GM18517 (cell line): ENCODE results near the gene EPHB1.

ENCODE experiments used
- ATAC-seq: cut with Tn5 transposase; IDR thresholded peaks from one replicate; pipeline ENCODE4 v1.9.1; 2021; ENCODE audit warnings: mild to moderate bottlenecking, moderate library complexity; ENCODE audit not compliant: unreplicated experiment

Gene EPHB1

DNA sequence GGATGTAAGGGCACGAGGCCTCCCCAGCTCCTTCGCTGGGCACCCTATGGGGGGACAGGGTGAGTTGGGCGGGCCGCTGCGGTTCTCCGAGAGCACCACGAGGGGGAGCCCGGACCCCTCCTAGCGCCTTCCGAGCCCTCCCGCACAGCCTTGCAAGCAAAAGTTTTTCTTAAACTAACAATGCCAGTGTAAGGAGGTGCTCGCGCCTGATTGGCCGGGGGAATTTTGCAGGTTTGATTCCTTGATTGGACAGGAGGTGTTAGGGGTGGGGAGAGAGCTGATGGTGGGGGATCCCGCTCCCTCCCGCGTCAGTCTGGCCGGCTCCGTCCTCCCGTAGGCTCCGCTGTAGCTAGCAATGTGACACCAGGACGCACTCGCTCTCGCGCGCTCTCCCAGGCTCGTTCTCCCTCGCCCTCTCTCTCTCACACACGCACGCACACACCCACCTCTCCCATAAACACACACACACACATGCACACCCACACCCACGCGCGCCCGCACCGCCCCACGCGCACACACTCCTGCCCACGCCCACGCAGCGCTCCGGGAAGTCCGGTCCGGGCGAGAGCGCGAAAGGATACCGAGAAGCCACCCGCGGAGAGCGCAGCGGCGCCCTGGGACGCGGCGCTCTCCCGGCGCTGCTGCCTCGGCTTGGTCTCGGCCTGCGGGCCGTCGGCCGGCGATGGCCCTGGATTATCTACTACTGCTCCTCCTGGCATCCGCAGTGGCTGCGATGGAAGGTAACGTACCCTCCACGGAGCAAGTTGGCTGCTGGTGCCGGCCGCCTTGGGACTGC lies at the start of gene EPHB1:
EPHB1 (plus strand) TSS at position 311 of the 796 bp plus-strand sequence.
- peak; percentile 87 for ATAC-seq

GRCh38 chr3:134748698-134749097 lies 46.4 kb upstream of the EPHB1 start:
- no peak for ATAC-seq

- ATAC-seq = no peak
These were observed 45.9 kb upstream of the EPHB1 start for GRCh38 chr3:134749174-134749573.

DNA sequence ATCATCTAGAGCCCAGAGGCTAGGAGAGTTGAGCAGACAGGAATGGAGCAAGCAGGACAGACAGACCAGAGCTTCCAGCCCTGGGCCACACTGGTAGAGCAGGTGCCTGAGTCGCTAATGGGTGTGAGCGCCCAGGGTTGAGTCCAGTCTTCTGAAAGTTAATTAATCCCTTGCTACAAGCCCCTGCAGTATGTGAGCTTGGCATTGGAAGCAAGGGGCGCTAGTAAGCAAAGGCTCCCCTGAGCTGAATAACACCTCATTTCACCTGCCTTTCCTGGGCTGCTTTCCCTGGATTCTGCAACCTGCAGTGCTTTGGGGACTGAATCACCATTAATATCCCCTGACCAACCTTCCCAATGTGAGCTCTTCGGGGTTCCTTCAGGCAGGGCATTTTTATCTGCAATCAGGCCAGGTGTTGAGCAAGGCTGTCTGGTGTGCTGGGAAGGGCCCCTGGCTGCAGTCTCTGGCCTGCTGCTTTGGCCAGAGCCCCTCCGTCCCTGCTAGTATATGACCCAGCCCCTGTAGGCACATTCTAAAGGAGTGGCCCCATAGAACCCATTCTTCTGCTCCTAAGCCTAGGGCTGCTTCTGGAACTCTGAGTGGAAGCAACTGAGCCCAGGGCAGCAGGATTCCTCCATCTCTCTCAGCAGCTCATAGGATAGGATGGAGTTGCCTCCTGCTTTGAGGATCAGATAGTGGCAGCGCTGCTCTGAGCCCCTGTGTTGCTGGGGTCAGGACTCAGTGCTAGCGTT lies 45.1 kb upstream of the EPHB1 start:
- ATAC-seq = no peak

GRCh38 chr3:134751831-134752230 lies 43.2 kb upstream of the EPHB1 start:
- no peak for ATAC-seq

- ATAC-seq = no peak
These were observed 42.1 kb upstream of the EPHB1 start for GRCh38 chr3:134752761-134753461.

GRCh38 chr3:134753999-134754742 lies 40.9 kb upstream of the EPHB1 start:
- no peak for ATAC-seq

- ATAC-seq = peak; percentile 63
These were observed 40.1 kb upstream of the EPHB1 start for GRCh38 chr3:134754768-134755559.

GRCh38 chr3:134755821-134756220 lies 39.2 kb upstream of the EPHB1 start:
- ATAC-seq = no peak

- ATAC-seq = no peak
These were observed 37.5 kb upstream of the EPHB1 start for GRCh38 chr3:134757549-134758069.

GRCh38 chr3:134761213-134761612 lies 33.8 kb upstream of the EPHB1 start:
- no peak for ATAC-seq

- ATAC-seq = no peak
These were observed 33.0 kb upstream of the EPHB1 start for GRCh38 chr3:134762016-134762415.

GRCh38 chr3:134765468-134765867 lies 29.6 kb upstream of the EPHB1 start:
- ATAC-seq = no peak

DNA sequence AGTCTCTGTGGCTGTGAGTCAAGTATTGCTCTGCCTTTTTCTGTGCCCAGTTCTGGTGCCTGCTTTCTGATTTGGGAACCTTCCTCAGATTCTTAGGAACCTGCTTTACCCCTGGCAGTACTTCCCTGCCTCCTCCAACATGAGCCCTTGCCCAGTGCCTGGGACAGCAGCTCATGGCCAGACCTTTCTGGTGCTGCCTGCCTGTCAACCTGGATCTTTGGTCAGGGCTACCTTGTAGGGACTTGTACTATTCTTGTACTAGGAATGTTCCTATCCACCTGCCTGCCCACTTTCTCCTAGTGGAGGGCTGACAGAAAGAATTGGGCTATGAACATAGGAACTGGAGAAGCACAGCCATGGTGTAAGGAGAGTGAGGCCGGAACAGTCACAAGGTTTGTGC lies 28.8 kb upstream of the EPHB1 start:
- no peak for ATAC-seq

DNA sequence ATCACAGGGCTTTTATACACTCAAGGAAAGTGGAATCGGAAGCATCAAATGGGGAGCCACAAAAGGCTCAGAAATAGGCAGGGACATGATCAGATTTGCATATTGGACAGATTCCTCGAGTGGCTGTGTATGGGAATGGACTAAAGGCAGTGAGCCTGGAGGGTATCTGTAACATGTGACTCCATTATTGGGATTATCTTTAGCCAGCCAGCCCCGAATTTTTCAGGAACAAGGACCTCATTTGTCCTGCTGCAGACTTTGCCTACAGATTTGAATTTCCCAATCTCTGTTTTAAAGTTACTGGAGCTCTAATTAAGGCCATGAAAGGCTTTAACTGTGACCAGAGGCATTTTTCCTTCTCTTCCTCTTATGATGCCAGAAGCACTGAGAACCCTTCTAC lies 26.9 kb upstream of the EPHB1 start:
- ATAC-seq = no peak

GRCh38 chr3:134768837-134769236 lies 26.2 kb upstream of the EPHB1 start:
- no peak for ATAC-seq

DNA sequence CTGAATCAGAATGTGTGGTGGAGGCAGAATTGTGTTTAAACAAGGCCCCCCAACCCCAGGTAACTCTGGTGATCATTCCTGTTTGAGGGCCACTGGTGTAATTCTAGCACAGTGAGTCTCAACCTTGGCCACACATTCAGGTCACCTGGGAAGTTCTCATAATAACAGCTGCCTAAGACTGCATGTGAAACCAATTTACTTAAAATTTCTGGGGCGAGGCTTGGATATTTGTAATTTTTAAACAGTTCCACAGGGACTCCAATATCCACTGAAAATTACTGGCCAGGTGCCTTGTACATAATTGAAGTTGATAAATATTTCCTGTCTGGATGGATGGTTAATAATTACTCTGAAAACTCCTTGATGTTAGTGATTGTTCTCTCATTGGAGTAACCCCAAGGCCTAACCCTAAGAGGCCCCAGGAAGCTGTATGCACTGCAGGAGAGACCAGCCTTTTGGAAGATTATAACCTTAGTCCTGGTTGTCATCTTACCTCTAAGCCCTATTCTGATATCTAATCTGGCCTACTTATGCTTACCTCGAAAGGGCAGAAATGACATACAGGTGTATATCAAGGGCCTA lies 25.7 kb upstream of the EPHB1 start:
- no peak for ATAC-seq

DNA sequence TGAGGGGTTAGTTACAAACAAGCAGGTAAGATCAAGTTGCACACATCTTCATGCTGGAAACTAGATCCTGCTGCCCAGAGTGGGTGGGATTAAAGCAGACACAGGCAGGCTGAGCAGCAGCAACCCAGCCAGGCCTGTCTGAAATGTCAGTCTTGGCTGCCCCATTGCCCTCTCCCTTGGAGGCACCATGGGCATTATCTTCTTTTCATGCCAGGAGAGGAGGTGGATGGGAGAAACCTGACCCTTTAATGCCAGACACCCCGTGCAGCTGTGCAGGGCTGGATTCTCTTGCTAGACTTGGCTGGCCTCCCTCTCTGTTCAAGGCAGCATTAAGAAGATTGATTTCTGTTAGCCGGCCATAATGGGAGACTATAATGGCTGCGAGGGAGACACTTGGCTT lies 23.0 kb upstream of the EPHB1 start:
- ATAC-seq = no peak

DNA sequence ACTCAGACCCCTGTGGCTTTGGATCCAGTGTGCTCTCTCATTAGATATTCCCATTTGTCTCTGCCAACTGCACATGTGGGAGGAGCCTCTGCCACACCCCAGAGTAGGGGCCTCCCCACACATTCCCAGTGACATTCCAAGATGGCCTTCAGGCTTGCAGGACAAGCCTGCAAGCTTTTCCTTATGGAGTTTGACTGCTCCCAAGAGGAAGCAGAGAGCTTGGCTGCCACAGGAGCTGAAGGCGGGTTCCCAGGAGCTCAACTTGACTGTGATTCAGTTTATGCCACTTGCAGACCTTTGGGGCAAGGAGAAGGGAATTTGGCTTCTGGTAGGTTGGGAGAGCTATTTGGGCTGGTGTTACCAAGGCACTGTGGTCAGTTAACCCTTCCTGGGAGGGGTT lies 22.5 kb upstream of the EPHB1 start:
- no peak for ATAC-seq

DNA sequence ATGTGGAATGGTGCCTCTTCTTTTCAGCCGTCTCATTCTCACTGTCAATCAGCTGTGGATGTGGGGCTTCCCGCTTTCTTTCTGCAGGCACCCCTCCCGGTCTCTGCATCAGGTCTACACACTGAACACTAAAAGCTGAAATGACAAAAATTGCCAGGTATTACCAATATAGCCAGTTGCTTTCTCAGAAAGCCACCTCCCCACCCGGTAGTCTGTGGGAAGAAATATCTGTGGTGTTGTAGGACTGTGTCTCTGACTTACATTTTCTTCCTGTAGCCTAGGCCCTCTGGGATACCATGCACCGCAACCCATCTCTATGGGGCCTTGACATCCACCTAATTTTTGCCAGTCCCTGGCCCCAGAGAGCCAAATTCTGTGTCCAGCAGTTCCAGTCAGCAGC lies 19.2 kb upstream of the EPHB1 start:
- no peak for ATAC-seq
